Nucleus accumbens (tissue), 56 donors: Measurements from ENCODE around the gene TMPRSS2.

Experiments
- DNase-seq, 56 donors: peaks; one replicate each; lab custom pipeline; 2025; lab: John Stamatoyannopoulos, UW

TMPRSS2 gene

GRCh38 chr21:41482980-41483379 lies 25.0 kb downstream of the TMPRSS2 start:
- no peak for DNase-seq

GRCh38 chr21:41482301-41482700 lies 25.7 kb downstream of the TMPRSS2 start:
- DNase-seq, result no peak

DNA sequence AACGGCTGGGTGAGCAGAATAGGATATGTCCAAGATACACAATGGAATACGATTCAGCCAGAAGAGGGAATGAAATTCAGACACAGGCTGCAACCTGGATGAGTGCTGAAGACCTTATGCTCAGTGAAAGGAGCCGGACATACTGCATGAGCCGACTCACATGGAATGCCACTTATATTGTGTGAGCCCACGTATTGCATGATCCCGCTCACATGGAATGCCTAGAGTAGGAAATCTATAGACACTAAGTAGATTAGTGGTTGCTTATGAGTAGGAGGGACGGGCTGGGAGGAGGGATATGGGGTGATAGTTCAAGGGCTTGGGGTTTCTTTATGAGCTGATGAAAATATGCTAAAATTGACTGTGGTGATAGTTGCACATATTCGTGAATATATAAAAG lies 26.8 kb downstream of the TMPRSS2 start:
- DNase-seq, result no peak

- DNase-seq, result no peak
Observed at GRCh38 chr21:41480086-41480690, 27.8 kb downstream of the TMPRSS2 start.

- DNase-seq, result no peak
Observed at GRCh38 chr21:41479686-41480085, 28.3 kb downstream of the TMPRSS2 start.

DNA sequence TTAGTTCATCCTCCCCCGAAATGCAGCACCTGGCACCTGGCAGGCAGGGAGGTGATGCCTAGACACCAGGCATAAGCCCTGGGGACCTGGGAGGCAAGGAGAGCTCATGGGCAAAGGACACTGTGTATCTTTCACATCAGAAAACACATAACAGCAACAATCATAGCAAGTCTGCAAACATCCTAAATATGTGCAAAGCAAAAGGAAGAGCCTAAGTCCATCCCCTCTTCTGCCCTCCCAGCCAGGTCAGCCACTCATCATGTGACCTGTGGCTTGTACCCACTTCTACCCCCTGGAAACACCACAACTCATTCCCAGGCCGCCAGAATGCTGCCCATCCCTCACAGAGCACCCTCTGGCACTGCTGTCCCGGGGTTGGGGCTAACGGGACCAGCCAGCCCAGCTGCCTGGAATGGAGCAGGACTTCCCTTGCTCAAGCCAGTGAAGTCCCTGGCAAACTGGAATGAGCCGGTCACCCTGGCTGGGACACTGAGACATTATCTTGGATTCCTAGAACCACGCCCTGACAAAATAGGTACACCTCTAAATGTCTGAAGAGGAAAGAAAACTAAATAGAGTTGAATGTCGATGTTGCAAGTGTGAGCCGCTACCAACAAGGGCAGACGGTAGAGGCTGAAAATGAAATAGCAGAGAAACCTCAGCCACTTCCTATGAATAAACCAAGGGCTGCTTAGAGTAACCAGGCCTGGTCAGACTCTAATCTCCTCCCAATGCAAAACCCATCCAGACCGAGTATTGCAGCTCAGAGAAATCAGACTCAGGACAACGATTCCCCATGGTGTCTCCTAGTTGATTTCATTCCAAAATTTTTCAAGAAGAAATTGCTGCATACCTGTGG lies 29.4 kb downstream of the TMPRSS2 start:
- no peak for DNase-seq

- DNase-seq, result peak in 42 of 56 donors; percentile 6 to 69 (median 29)
Observed at GRCh38 chr21:41477641-41478318, 30.2 kb downstream of the TMPRSS2 start.

- DNase-seq, result no peak
Observed at GRCh38 chr21:41475714-41476420, 32.1 kb downstream of the TMPRSS2 start.

DNA sequence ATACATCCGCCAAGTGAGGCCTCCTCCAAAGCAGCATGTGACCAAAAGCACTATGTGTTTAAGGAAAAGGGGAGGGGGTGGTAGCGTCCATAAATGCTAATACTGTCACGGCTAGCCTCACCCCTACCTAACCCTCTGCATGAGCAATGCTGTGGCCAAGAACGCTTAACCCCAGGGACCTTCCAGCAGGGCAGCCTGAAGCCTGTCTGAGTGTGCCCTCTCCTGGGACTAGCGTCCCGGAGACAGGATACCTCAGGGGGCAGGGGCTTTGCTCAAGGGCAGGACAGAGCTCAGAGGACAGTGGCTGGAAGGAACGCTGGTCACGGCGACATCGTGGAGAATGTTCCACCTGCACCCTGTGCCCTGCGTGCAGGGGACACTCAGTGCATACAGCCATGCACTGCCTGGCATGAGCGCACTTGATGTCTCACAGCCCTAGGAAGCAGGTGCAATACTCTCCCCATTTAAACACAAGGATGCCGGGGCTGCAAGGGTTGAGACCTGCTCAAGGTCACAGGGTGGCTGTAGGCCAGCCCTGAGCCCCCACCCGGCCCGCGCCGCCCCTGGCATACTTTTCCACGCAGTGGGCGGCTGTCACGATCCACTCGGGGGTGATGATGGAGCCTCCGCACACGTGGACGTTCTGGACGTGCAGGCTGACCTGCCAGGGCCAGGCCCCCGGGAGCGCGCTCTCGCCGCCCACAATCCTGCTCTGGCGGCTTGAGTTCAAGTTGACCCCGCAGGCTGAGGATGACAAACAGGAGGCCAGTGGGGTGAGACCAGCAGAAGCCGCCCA lies 35.0 kb downstream of the TMPRSS2 start:
- no peak for DNase-seq

DNA sequence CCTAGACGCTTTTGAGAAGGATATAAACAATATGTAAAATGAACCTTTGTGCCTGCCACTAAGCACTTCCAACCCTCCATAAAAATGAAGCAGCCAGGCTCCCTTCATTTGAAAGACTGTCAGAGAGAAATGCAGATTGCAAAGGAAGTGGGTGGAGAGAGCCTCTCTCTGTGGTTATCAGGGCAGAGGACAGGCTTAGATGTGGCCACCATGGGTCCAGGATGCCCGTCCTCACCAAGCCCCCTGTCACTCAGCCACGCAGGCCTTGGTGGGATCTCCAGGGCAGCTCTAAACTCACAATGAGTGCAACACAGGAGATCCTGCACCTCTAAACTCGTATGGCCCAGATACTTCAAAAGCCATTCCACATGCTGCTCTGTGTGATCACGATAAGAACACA lies 37.9 kb downstream of the TMPRSS2 start:
- no peak for DNase-seq

GRCh38 chr21:41466024-41466820 lies 41.7 kb downstream of the TMPRSS2 start:
- no peak for DNase-seq

DNA sequence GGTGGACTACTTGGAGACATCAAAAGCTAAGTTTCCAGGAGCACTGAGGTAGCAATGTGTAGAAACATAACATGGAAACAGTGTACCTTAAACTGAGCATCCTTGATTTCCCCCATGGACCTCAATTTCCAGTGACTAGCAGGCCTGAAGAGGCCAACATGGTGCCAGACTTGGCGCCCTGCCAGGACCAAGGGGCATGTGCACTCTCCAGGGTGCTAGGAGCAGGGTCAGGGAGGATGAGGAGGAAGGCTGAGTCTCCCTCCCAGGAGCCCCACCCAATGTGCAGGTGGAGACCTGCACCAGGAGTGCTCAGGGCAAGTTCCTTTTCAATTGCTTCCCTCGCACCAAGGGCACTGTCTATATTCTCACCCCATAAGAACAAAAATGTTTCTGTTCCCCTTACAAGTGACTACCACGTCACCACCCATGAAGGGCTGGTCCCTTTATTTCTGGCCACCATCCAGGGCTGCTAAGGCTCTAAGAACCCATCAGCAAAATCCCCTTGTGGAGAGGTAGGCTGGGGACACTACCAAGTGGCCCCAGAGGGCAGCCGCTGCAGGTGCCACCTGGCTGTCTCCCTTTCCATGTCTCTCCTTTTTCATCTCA lies 42.7 kb downstream of the TMPRSS2 start:
- DNase-seq, result no peak

DNA sequence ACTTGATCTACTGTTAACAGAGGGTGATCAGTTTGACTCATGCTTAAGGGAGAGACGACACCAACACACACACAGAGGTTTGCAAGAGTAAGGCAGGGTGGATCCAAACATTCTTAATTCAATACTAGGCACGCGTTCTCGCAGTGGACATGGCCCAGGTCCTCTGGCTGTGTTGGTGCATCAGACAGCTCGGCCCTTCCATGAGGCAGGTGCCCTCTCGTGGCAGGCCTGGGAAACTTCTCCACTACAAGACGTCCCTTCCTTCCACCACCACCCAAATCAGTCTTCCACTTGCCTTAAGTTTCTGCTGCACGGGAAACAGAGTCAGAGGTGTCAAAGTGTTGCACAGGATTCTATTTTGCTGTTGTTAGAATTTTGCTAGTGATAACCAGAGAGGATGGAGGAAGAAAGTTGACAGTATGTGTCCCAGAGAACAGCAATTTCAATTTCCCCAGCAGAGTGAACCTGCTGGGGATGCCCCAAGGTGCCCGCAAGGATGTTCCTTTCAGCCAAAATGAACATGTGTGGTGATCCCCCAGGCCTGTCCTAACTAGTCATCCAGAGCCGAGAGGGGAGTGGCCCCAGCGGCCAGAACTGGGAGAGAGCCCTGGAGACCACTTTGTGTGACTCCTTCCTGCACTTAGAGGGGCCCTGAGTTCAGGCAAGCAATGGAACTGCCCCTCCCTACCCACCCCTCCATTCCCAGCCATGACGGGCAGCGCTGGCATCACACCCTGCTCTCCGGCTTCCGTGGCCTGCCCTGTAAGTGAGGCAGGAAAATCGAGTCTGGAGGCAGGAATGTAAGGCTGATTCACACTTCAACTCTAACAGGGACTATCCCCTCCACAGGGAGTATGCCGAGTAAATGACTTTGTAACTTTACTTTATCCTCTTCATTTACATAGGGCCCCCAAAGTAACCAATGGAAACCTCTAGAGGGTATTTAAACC lies 47.1 kb downstream of the TMPRSS2 start:
- DNase-seq, result peak in 32 of 56 donors; percentile 2 to 65 (median 17)

DNA sequence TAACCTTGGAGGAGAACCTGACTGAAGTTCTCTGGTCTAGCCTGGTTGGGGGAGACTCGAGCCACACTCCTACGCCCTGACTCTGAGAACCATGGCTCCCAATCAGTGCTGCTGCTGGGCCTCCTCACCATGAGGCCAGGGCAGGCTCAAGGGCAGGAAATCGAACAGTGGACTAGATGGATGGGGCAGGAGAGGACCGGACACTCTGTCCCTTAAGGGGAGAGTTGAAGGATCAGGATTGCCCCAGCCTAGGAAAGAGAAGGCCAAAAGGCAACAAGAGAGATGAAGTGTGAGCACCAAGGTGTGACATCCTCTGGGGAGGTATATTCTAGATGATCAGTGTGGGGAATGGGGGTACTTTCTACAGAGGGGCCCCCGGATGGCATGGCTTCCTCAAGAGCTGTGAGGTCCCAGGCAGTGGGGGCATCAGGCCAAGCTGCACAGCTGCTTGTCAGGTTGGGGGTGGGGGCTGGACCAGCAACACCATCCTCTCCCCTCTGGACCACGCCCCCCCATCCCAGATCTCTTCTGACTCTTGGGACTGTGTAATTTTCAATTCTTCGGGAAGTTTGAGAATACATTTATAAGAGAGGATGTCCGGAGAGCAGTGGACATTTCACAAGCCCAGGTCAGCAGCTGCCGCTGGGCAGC lies 47.9 kb downstream of the TMPRSS2 start:
- DNase-seq, result no peak

DNA sequence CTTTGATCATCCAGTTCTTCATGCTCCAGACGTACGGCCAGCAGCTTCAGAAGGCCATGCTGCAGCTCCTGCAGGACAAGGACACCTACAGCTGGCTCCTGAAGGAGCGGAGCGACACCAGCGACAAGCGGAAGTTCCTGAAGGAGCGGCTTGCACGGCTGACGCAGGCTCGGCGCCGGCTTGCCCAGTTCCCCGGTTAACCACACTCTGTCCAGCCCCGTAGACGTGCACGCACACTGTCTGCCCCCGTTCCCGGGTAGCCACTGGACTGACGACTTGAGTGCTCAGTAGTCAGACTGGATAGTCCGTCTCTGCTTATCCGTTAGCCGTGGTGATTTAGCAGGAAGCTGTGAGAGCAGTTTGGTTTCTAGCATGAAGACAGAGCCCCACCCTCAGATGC lies 49.4 kb downstream of the TMPRSS2 start:
- no peak for DNase-seq

GRCh38 chr21:41458121-41458520 lies 49.8 kb downstream of the TMPRSS2 start:
- no peak for DNase-seq

DNA sequence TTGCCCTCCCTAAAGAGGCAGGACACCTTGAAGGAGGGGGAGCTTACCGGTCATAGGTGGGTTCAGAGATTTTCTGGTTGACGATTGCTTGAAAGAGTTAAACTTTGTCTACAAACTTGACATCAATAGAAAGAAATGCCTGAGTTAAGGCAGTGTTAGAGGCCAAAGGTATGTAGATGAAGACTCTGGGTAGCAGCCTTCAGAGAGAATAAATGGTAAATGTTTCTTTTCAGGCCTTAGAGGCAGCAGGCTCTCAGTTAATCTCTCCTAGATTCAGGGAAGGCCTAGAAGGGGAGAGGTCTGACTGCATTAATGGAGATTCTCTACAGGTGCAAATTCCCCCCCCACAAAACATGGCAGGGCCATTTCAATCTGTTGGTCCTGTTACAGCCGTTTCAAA lies 54.2 kb downstream of the TMPRSS2 start:
- no peak for DNase-seq
